CD4-positive, alpha-beta T cell (primary cell): Measurements from ENCODE around the gene COL15A1. TPM values are rescaled to one million over a fixed set of nuclear protein-coding genes. Genes with fewer than 3 reads are reported as not detected.

Source experiments
- ATAC-seq: fragments of 200-7000 bp; cut with Tn5 transposase; one replicate; pipeline ENCODE4 v1.10.0; 2022; ENCODE audit warnings: mild to moderate bottlenecking; ENCODE audit not compliant: poor library complexity
- CTCF ChIA-PET: fragments of 350-600 bp; sonication (Branson Sonifier 250); formaldehyde crosslinking; loops from one replicate; lab custom pipeline; 2021; ENCODE audit warnings: antibody characterized with exemption, inconsistent platforms; lab: Charles Lee
- POLR2A ChIA-PET: fragments of 350-600 bp; sonication (Branson Sonifier 250); formaldehyde crosslinking; loops from one replicate; lab custom pipeline; 2021; ENCODE audit warnings: antibody characterized with exemption, inconsistent platforms; lab: Charles Lee
- DNase-seq, 14 experiments: peaks; one replicate each; pipeline ENCODE4 v3.0.0-alpha.2; 2013 to 2020; ENCODE audit warnings: mixed read lengths in 2 of 14
- H3K27ac ChIP-seq, 2 donors: one replicate each; pipeline versions ENCODE4 v1.5.1 to v1.7.0; 2013; ENCODE audit warnings: low read length in 2 of 2, low read depth in 1 of 2, mild to moderate bottlenecking in 1 of 2
- H3K27me3 ChIP-seq, 2 experiments: 1 replicate in 1 of 2; 2 replicates in 1 of 2; pipeline versions ENCODE4 v1.6.1 to v1.7.0; 2013; ENCODE audit warnings: low read length in 2 of 2, control low read depth in 1 of 2, mild to moderate bottlenecking in 1 of 2, moderate library complexity in 1 of 2; ENCODE audit not compliant: insufficient read depth in 2 of 2, control insufficient read depth in 1 of 2
- H3K36me3 ChIP-seq: one replicate; pipeline ENCODE4 v1.6.1; 2013; ENCODE audit warnings: low read length, control low read depth; ENCODE audit not compliant: insufficient read depth
- H3K4me1 ChIP-seq: one replicate; pipeline ENCODE4 v1.6.1; 2013; ENCODE audit warnings: low read length, control low read depth; ENCODE audit not compliant: insufficient read depth
- H3K4me3 ChIP-seq: one replicate; pipeline ENCODE4 v1.5.1; 2013; ENCODE audit warnings: mild to moderate bottlenecking, low read length, moderate library complexity
- H3K9me3 ChIP-seq, 2 experiments: 1 replicate in 1 of 2; 2 replicates in 1 of 2; pipeline versions ENCODE4 v1.6.1 to v1.7.0; 2013; ENCODE audit warnings: low read length in 2 of 2, mild to moderate bottlenecking in 2 of 2, control low read depth in 1 of 2, moderate library complexity in 1 of 2; ENCODE audit not compliant: control insufficient read depth in 1 of 2, insufficient read depth in 1 of 2
- H3K27ac Mint-ChIP-seq: one replicate; pipeline ENCODE4 v1.8.0; 2020; ENCODE audit warnings: mixed read lengths
- H3K27me3 Mint-ChIP-seq: one replicate; pipeline ENCODE4 v1.8.0; 2021; ENCODE audit warnings: mixed read lengths
- H3K36me3 Mint-ChIP-seq: one replicate; pipeline ENCODE4 v1.8.0; 2021; ENCODE audit warnings: low read depth, mixed read lengths
- H3K4me1 Mint-ChIP-seq: one replicate; pipeline ENCODE4 v1.8.0; 2021; ENCODE audit warnings: low read depth, mixed read lengths
- H3K4me3 Mint-ChIP-seq: one replicate; pipeline ENCODE4 v1.8.0; 2020; ENCODE audit warnings: mild to moderate bottlenecking, mixed read lengths
- H3K9me3 Mint-ChIP-seq: one replicate; pipeline ENCODE4 v1.8.0; 2020; ENCODE audit warnings: mixed read lengths
- intact Hi-C, 2 experiments: fragments of 100-400 bp; cut with DNase I in 1 of 2; cut with micrococcal nuclease in 1 of 2; formaldehyde crosslinking; loops; one replicate each; pipeline versions ENCODE4 v1.15.1 to v1.9.0; 2023 to 2025; cut with DNase I, micrococcal nuclease
- total RNA-seq, 174 experiments: library from RNA in 2 of 174; stranded (reverse) in 2 of 174; gene quantifications; one replicate each; pipeline ENCODE4 v1.2.3 and lab custom pipeline; 2021 to 2026
- TF ChIP-seq, protein P1 (sequence below): fragments of 200-600 bp; IDR thresholded peaks from one replicate; pipeline ENCODE4 v1.8.0; 2022; ENCODE audit warnings: antibody characterized with exemption, mild to moderate bottlenecking

COL15A1 gene
- total RNA-seq, 2 experiments from 2014 or later, result not detected

DNA sequence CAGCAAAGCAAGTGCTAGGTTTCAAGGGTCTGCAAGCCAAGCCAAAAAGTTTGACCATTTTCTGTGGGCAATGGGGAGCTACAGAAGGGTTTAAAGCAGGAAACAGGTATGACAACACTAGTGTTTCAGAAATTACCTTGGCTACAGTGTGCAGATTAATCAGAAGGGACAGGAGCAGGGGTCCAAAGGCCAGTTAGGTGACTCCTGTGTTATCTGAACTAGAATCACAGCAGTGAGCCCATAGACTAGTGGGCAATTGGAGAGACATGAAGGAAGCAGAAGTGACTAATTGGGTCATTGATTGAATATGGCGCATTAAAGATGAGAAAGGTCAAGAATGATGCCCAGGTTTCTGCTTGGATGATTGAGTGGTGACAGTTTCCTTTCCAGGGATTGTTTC, 119.8 kb downstream of the COL15A1 start:
- Histone ChIP-seq H3K27ac (no peak overlapping the region), H3K4me1 (peaks cover 30% of the 10 kb centered on the region), H3K9me3 (no peaks in the 10 kb centered on the region), H3K4me3 (no peak overlapping the region), H3K36me3 (no peaks in the 10 kb centered on the region), H3K27me3 (no peaks in the 10 kb centered on the region)
- intact Hi-C loops, result no loop called here
- Mint-ChIP-seq H3K27ac (no peak overlapping the region), H3K9me3 (no peaks in the 10 kb centered on the region), H3K36me3 (no peaks in the 10 kb centered on the region), H3K27me3 (no peaks in the 10 kb centered on the region), H3K4me1 (peaks cover 62% of the 10 kb centered on the region), H3K4me3 (no peak overlapping the region)
- CTCF ChIA-PET, result no interaction called here
- ATAC-seq (no peak), DNase-seq (no peak)
- TF ChIP-seq, protein P1, sequence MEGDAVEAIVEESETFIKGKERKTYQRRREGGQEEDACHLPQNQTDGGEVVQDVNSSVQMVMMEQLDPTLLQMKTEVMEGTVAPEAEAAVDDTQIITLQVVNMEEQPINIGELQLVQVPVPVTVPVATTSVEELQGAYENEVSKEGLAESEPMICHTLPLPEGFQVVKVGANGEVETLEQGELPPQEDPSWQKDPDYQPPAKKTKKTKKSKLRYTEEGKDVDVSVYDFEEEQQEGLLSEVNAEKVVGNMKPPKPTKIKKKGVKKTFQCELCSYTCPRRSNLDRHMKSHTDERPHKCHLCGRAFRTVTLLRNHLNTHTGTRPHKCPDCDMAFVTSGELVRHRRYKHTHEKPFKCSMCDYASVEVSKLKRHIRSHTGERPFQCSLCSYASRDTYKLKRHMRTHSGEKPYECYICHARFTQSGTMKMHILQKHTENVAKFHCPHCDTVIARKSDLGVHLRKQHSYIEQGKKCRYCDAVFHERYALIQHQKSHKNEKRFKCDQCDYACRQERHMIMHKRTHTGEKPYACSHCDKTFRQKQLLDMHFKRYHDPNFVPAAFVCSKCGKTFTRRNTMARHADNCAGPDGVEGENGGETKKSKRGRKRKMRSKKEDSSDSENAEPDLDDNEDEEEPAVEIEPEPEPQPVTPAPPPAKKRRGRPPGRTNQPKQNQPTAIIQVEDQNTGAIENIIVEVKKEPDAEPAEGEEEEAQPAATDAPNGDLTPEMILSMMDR, result no peak
- POLR2A ChIA-PET, result interaction anchor here (1.0 to 1.6 kb wide), 2 partner anchors 9 to 50 kb away, joined by 3 to 5 read pairs; no protein-coding TSS in a partner anchor

DNA sequence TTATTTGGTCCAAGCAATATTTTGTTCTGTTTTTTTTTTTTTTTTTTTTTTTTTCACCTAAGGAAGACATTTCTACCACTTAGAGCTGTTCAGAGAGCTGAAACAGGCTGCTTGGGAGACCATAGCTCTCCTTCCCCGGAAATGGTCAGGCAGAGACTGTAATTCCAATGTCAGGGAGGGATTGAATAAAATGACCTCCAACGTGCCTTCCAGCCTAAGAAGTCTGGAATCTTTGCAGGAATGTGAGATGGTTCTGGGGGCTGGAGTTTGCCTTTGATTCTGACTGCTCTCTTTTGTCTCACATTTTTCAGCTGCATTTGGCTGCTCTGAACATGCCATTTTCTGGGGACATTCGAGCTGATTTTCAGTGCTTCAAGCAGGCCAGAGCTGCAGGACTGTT, 122.9 kb downstream of the COL15A1 start:
- H3K36me3 ChIP-seq, result no peaks in the 10 kb centered on the region
- H3K27ac Mint-ChIP-seq, result no peak overlapping the region
- H3K27me3 Mint-ChIP-seq, result no peaks in the 10 kb centered on the region
- no peak for ATAC-seq
- peaks cover 68% of the 10 kb centered on the region for H3K4me1 Mint-ChIP-seq
- TF ChIP-seq, protein P1, result no peak
- intact Hi-C loops, result no loop called here
- peaks cover 24% of the 10 kb centered on the region for H3K4me1 ChIP-seq
- peaks cover 0 to 3% of the 10 kb centered on the region in 2 experiments for H3K9me3 ChIP-seq
- POLR2A ChIA-PET, result interaction anchor here (0.7 kb wide), 1 partner anchor 9 kb away, joined by 4 read pairs; no protein-coding TSS in a partner anchor
- no peak overlapping the region for H3K4me3 ChIP-seq
- H3K9me3 Mint-ChIP-seq, result no peaks in the 10 kb centered on the region
- no peak for DNase-seq
- CTCF ChIA-PET, result interaction anchor here (0.7 to 0.9 kb wide), 2 partner anchors 54 to 979 kb away, joined by 4 read pairs; no protein-coding TSS in a partner anchor
- H3K27ac ChIP-seq, result no peak overlapping the region
- no peaks in the 10 kb centered on the region for H3K36me3 Mint-ChIP-seq
- no peak overlapping the region for H3K4me3 Mint-ChIP-seq
- H3K27me3 ChIP-seq, result no peaks in the 10 kb centered on the region

- Mint-ChIP-seq H3K36me3 (no peaks in the 10 kb centered on the region), H3K4me1 (peaks cover 66% of the 10 kb centered on the region), H3K4me3 (peak overlapping the region; percentile 5), H3K9me3 (no peaks in the 10 kb centered on the region), H3K27ac (peak overlapping the region; percentile 55), H3K27me3 (no peaks in the 10 kb centered on the region)
- Histone ChIP-seq H3K4me1 (peaks cover 20% of the 10 kb centered on the region), H3K9me3 (peaks cover 0 to 3% of the 10 kb centered on the region in 2 experiments), H3K27ac (peak overlapping the region in 1 of 2 donors; percentile 7), H3K4me3 (no peak overlapping the region), H3K27me3 (no peaks in the 10 kb centered on the region), H3K36me3 (no peaks in the 10 kb centered on the region)
- ChIA-PET CTCF (interaction anchor here (1.1 kb wide), 1 partner anchor 9 kb away, joined by 3 read pairs; no protein-coding TSS in a partner anchor), POLR2A (no interaction called here)
- ATAC-seq (no peak), DNase-seq (peak in 1 of 14 experiments; percentile 54)
- TF ChIP-seq, protein P1, result no peak
- intact Hi-C loops, result no loop called here
Observed at GRCh38 chr9:99069075-99069474, 125.4 kb downstream of the COL15A1 start.
